Measurements from ENCODE around the gene FLNB.

DNA sequence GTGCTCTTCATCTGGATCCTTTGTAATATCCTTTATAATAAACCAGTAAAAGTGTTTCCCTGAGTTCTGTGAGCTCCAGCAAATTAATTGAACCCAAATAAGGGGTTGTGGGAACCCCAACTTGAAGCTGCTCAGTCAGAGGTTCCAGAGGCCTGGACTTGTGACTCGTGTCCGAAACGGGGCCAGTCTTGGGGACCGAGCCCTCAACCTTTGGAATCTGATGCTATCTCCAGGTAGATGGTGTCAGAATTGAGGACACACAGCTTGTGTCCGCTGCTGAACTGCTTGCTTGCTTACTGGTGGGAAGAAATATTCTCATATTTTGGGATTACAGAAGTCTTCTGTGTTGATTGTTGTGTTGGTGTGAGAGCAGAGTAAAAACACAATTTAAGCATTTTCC is 39.7 kb upstream of the FLNB start:
- TF ChIP-seq, protein P1, sequence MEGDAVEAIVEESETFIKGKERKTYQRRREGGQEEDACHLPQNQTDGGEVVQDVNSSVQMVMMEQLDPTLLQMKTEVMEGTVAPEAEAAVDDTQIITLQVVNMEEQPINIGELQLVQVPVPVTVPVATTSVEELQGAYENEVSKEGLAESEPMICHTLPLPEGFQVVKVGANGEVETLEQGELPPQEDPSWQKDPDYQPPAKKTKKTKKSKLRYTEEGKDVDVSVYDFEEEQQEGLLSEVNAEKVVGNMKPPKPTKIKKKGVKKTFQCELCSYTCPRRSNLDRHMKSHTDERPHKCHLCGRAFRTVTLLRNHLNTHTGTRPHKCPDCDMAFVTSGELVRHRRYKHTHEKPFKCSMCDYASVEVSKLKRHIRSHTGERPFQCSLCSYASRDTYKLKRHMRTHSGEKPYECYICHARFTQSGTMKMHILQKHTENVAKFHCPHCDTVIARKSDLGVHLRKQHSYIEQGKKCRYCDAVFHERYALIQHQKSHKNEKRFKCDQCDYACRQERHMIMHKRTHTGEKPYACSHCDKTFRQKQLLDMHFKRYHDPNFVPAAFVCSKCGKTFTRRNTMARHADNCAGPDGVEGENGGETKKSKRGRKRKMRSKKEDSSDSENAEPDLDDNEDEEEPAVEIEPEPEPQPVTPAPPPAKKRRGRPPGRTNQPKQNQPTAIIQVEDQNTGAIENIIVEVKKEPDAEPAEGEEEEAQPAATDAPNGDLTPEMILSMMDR (IDR thresholded peaks at IDR 0.05; ENCODE audit: low read length) = no peak
- no peak for TF ChIP-seq EZH2 (IDR thresholded peaks at IDR 0.05; ENCODE audit: borderline replicate concordance, low read length)
